Breast epithelium (tissue), 4 donors: Measurements from ENCODE around the gene FKBP6. TPM values are rescaled to one million over a fixed set of nuclear protein-coding genes. Genes with fewer than 3 reads are reported as not detected.

Experiments used
- DNase-seq, 2 donors: peaks; one replicate each; pipeline ENCODE4 v3.0.0-alpha.2; 2019; ENCODE audit warnings: low spot score in 2 of 2
- H3K27ac ChIP-seq, 2 donors: fragments of 200-600 bp; sonication (generic) in 1 of 2; one replicate each; pipeline ENCODE4 v1.5.1; 2016 to 2019; ENCODE audit warnings: mild to moderate bottlenecking in 1 of 2
- H3K27me3 ChIP-seq, 2 donors: fragments of 200-600 bp; sonication (generic) in 1 of 2; one replicate each; pipeline versions ENCODE4 v1.5.1 to v1.6.0; 2017 to 2019; ENCODE audit warnings: control low read depth in 1 of 2, mild to moderate bottlenecking in 1 of 2
- H3K36me3 ChIP-seq: fragments of 200-600 bp; one replicate; pipeline ENCODE4 v1.5.1; 2019
- H3K4me1 ChIP-seq, 2 donors: fragments of 200-600 bp; sonication (generic); one replicate each; pipeline ENCODE4 v1.5.1; 2016 to 2019; ENCODE audit warnings: control low read depth in 1 of 2
- H3K4me3 ChIP-seq, 3 donors: fragments of 200-600 bp; sonication (generic); 1 replicate in 2 of 3; 2 replicates in 1 of 3; pipeline ENCODE4 v1.5.1; 2016 to 2019; ENCODE audit warnings: mild to moderate bottlenecking in 3 of 3, moderate library complexity in 2 of 3
- H3K9me3 ChIP-seq, 2 donors: fragments of 200-600 bp; sonication (generic) in 1 of 2; one replicate each; pipeline ENCODE4 v1.5.1; 2016 to 2019; ENCODE audit warnings: control low read depth in 1 of 2
- CTCF ChIP-seq, 3 donors: fragments of 450-650 bp; IDR thresholded peaks; one replicate each; pipeline ENCODE4 v1.5.1; 2016 to 2017; ENCODE audit warnings: antibody characterized with exemption in 3 of 3, mild to moderate bottlenecking in 3 of 3, moderate library complexity in 3 of 3
- POLR2A ChIP-seq: fragments of 450-650 bp; IDR thresholded peaks from one replicate; pipeline ENCODE4 v1.6.1; 2016; ENCODE audit warnings: antibody characterized with exemption, mild to moderate bottlenecking, moderate library complexity
- POLR2AphosphoS5 ChIP-seq, 3 donors: sonication (generic); formaldehyde crosslinking; IDR thresholded peaks; one replicate each; pipeline ENCODE4 v1.6.1; 2017; ENCODE audit warnings: antibody characterized with exemption in 3 of 3
- intact Hi-C: fragments of 100-400 bp; cut with DNase I; formaldehyde crosslinking; loops from one replicate; pipeline ENCODE4 v1.15.1; 2023; ENCODE audit warnings: low total_unique reads
- total RNA-seq, 3 donors: library from RNA; depleted of rRNA; stranded (reverse); fragments of >200 nt; gene quantifications; one replicate each; pipeline ENCODE4 v1.1.0, GENCODE V29; 2016

The FKBP6 gene
- total RNA-seq, 3 donors from 2014 or later, result not detected

DNA sequence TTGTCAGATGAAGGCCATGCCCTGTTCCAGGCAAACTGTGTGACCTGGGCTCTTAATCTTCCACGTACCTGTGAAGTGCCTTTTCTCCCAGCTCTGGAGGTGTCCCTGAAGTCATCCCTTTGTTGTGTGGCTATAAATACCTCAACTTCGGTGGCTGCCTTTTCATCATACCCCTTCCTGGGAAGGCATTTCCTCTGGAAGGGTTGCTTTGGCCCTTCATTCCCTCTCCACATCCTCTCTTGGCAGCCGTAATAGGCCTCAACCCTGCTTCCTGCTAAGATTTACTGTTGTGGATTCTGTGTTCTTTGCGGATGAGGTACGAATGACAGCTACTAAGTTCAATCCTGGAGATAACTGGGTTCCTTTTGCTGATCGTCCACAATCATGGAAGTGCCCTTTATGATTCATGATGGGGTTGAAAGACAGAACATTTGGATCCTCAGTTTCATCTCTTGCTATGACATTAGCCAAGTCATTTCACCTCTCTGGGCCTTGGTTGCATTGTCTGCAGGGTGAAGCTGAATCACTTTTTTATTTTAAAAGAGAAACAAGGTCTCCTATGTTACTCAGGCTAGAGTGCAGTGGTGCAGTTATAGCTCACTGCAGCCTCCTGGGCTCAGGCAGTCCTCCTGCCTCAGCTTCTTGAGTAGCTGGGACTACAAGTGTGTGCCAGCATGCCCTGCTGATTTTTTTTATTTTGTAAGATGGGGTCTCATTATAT, 23.6 kb downstream of the FKBP6 start:
- Histone ChIP-seq H3K27ac (no peak overlapping the region), H3K4me3 (no peak overlapping the region), H3K9me3 (peaks cover 0 to 4% of the 10 kb centered on the region in 2 donors), H3K27me3 (no peaks in the 10 kb centered on the region), H3K4me1 (no peaks in the 10 kb centered on the region), H3K36me3 (no peaks in the 10 kb centered on the region)
- TF ChIP-seq POLR2AphosphoS5 (IDR thresholded peaks at IDR 0.05), result no peak
- no peak for TF ChIP-seq POLR2A
- TF ChIP-seq CTCF (IDR thresholded peaks at IDR 0.05), result no peak
- intact Hi-C loops, result no loop called here
- DNase-seq, result no peak

DNA sequence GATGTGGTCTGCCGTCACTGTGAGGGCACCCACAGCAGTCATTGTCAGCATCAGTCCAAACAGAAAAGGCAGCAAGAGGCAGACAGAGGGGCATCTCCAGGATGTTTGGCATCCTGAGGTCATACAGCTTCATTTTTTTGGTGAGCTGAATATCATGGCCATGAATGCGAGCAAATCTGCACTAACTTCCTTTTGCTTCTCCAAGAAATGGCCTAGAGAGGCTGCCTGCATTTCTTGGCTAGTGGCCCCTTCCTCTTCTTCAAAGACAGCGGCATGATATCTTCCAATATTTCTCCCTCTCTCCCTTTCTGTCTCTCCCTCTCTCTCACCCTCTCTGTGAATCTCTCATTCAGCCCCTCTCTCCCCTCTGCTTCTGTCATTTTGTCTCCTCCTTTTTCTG, 24.8 kb downstream of the FKBP6 start:
- TF ChIP-seq POLR2A, result no peak
- TF ChIP-seq CTCF (IDR thresholded peaks at IDR 0.05), result no peak
- TF ChIP-seq POLR2AphosphoS5 (IDR thresholded peaks at IDR 0.05), result no peak
- intact Hi-C loops, result no loop called here

DNA sequence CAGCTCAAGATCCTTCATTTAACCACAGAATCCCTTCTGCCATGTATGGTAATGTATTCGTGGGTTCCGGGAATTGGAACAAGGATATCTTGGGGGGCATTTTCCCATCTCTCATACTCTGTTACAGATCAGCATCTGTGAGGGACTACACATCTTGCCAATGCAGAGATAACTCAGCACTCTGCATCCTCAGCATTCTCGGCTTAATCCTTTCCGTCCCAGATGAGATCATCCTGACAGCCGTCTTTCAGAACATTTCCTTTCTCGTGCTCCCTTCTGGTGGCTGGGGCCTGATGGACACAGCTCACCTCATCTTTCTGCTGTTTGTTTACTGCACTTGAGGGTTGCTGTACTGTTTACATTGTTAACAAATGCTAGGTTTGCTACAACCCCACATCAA, 25.3 kb downstream of the FKBP6 start:
- H3K9me3 ChIP-seq, result peaks cover 0 to 4% of the 10 kb centered on the region in 2 donors

More for the DNA sequence above, 24.8 kb downstream of the FKBP6 start:
- no peaks in the 10 kb centered on the region for H3K4me1 ChIP-seq
- no peaks in the 10 kb centered on the region for H3K36me3 ChIP-seq
- no peak overlapping the region for H3K27ac ChIP-seq
- H3K4me3 ChIP-seq, result no peak overlapping the region
- DNase-seq, result no peak
- no peaks in the 10 kb centered on the region for H3K27me3 ChIP-seq
- peaks cover 0 to 4% of the 10 kb centered on the region in 2 donors for H3K9me3 ChIP-seq

DNA sequence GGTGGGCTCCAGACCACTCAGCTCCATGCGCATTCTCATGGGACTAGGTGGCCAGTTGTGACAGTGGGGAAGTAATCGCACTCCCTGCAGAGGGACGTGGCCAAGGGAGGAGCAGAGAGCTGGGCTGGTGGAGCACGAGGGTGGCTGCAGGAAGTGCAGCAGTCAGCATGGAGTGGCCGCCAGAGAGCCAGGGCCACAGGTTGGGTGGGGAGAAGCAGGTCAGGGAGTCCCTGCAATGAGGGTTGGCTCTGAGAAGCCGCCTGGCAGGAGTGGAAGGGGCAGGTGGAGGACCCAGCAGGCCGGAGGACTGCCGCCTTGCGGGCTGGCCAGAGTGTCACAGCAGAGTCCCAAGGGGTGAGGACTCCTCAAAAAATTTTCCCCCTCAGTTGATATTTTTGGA, 26.2 kb downstream of the FKBP6 start:
- Histone ChIP-seq H3K36me3 (no peaks in the 10 kb centered on the region), H3K9me3 (peaks cover 0 to 4% of the 10 kb centered on the region in 2 donors), H3K4me3 (no peak overlapping the region), H3K27ac (no peak overlapping the region), H3K27me3 (no peaks in the 10 kb centered on the region), H3K4me1 (no peaks in the 10 kb centered on the region)
- intact Hi-C loops, result no loop called here
- DNase-seq, result no peak
- TF ChIP-seq POLR2A (no peak), CTCF (IDR thresholded peaks at IDR 0.05) (no peak), POLR2AphosphoS5 (IDR thresholded peaks at IDR 0.05) (no peak)

More for the DNA sequence above, 25.3 kb downstream of the FKBP6 start:
- Histone ChIP-seq H3K4me3 (no peak overlapping the region), H3K27me3 (no peaks in the 10 kb centered on the region), H3K4me1 (no peaks in the 10 kb centered on the region), H3K36me3 (no peaks in the 10 kb centered on the region), H3K27ac (no peak overlapping the region)
- no peak for TF ChIP-seq CTCF (IDR thresholded peaks at IDR 0.05)
- TF ChIP-seq POLR2A, result no peak
- no peak for TF ChIP-seq POLR2AphosphoS5 (IDR thresholded peaks at IDR 0.05)
- intact Hi-C loops, result no loop called here
- no peak for DNase-seq

GRCh38 chr7:73354821-73355220, 26.9 kb downstream of the FKBP6 start:
- Histone ChIP-seq H3K4me1 (no peaks in the 10 kb centered on the region), H3K27ac (no peak overlapping the region), H3K27me3 (peaks cover 0 to 2% of the 10 kb centered on the region in 2 donors), H3K36me3 (no peaks in the 10 kb centered on the region), H3K9me3 (peaks cover 0 to 4% of the 10 kb centered on the region in 2 donors), H3K4me3 (no peak overlapping the region)
- DNase-seq, result no peak
- TF ChIP-seq CTCF (IDR thresholded peaks at IDR 0.05) (no peak), POLR2AphosphoS5 (IDR thresholded peaks at IDR 0.05) (no peak), POLR2A (no peak)
- intact Hi-C loops, result no loop called here
